NT2/D1 (cell line): ENCODE measurements around the gene TLE4.

ENCODE experiments used
- SUZ12 ChIP-seq: IDR thresholded peaks from 2 replicates; pipeline ENCODE4 v1.6.1; 2011; ENCODE audit not compliant: insufficient read length, insufficient read depth; ENCODE audit errors: extremely low read depth
- YY1 ChIP-seq: IDR thresholded peaks from 2 replicates; pipeline ENCODE4 v1.6.1; 2011; ENCODE audit not compliant: insufficient read length, insufficient read depth

DNA sequence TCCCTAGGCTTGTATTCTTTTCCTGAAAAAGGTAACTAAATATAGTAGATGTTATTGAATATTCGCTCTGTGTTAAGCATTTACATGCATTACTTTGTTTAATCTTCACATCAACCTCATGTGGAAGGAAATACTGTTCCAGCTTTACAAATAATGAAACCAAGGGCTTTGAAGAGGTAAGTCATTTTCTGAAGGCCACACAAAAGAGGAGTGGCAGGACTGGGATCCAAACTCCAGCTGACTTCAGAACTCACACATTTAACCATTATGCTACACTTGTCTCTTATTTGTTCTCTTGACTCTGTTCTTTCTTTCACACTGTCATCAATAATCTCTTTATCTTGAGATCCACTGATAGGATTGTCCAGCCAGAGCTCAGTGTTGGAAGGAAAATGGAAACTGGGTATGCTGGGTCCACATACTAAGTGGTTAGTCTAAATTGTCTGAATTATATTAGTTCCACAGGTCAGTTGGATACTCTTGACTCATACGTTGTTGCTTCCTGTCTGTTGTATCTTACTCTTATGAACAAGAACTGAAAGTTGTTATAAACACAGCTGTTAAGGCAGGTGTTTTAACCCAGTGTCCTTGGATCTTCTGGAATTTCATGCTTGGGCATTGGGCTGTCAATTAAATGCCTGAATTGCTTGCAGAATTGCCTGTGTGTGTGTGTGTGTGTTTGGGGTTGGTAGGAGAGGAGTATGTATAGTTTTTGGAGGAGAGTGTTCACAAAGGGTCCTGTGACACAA lies 65.6 kb downstream of the TLE4 start:
- TF ChIP-seq SUZ12 (no peak), YY1 (no peak)
